Measurements from ENCODE around the gene MFAP5. TPM values are rescaled to one million over a fixed set of nuclear protein-coding genes. Genes with fewer than 3 reads are reported as not detected.

Gene MFAP5
- total and polyA plus RNA-seq, 10 of the 15 experiments (the other 5 are each of a cell fraction or from before 2014, with no cell fraction given) = 0.06 to 0.14 (median 0.12) TPM; not detected in 7

DNA sequence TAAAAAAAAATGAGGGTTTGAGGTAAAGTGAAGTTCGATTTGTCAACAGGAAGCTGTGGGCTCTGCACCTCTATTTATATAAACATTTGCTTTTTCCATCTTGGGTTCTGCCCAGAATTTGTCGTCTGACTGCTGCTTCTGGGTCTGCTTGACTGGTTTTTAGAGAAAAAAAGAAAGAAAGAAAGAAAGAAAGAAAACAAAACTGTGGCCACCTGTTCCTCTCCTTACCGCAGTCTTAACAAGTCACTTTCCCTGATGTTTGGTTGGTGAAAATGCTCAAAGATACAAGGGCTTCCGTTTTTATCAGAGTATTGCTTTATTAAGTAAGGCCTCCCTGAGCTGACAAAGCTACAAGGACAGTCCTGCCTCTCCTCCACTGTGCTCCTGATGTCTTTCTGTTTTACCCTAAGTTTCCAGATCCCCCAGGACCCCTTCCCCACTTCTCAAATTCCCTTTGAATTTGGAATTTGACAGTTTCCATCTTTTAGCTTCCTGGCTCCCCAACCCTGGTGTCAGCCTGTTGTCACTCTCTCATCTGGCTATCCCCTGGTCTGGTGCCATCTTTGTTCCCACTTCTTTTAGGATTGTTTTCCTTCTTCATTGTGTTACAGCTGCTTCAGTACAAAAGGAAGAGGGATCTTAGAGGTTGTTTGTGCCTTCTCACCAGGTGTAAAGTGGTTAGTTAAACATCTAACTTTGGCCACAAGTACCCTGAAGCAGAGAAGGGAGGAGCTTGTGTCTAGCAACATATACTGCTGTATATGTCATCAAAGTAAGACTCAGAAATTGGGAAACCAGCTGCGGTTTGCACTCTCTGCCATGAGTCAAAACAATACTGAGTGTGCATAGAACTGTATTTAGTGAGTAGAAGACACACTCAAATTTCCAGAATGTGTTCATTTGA lies 18.0 kb downstream of the MFAP5 start (continued):
- TF ChIP-seq, protein P1, sequence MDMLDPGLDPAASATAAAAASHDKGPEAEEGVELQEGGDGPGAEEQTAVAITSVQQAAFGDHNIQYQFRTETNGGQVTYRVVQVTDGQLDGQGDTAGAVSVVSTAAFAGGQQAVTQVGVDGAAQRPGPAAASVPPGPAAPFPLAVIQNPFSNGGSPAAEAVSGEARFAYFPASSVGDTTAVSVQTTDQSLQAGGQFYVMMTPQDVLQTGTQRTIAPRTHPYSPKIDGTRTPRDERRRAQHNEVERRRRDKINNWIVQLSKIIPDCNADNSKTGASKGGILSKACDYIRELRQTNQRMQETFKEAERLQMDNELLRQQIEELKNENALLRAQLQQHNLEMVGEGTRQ (IDR thresholded peaks at IDR 0.05; ENCODE audit: borderline replicate concordance, low read depth, low read length) = no peak
- TF ChIP-seq, protein P2, sequence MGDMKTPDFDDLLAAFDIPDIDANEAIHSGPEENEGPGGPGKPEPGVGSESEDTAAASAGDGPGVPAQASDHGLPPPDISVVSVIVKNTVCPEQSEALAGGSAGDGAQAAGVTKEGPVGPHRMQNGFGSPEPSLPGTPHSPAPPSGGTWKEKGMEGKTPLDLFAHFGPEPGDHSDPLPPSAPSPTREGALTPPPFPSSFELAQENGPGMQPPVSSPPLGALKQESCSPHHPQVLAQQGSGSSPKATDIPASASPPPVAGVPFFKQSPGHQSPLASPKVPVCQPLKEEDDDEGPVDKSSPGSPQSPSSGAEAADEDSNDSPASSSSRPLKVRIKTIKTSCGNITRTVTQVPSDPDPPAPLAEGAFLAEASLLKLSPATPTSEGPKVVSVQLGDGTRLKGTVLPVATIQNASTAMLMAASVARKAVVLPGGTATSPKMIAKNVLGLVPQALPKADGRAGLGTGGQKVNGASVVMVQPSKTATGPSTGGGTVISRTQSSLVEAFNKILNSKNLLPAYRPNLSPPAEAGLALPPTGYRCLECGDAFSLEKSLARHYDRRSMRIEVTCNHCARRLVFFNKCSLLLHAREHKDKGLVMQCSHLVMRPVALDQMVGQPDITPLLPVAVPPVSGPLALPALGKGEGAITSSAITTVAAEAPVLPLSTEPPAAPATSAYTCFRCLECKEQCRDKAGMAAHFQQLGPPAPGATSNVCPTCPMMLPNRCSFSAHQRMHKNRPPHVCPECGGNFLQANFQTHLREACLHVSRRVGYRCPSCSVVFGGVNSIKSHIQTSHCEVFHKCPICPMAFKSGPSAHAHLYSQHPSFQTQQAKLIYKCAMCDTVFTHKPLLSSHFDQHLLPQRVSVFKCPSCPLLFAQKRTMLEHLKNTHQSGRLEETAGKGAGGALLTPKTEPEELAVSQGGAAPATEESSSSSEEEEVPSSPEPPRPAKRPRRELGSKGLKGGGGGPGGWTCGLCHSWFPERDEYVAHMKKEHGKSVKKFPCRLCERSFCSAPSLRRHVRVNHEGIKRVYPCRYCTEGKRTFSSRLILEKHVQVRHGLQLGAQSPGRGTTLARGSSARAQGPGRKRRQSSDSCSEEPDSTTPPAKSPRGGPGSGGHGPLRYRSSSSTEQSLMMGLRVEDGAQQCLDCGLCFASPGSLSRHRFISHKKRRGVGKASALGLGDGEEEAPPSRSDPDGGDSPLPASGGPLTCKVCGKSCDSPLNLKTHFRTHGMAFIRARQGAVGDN (IDR thresholded peaks at IDR 0.05) = no peak
- TF ChIP-seq, protein P3, sequence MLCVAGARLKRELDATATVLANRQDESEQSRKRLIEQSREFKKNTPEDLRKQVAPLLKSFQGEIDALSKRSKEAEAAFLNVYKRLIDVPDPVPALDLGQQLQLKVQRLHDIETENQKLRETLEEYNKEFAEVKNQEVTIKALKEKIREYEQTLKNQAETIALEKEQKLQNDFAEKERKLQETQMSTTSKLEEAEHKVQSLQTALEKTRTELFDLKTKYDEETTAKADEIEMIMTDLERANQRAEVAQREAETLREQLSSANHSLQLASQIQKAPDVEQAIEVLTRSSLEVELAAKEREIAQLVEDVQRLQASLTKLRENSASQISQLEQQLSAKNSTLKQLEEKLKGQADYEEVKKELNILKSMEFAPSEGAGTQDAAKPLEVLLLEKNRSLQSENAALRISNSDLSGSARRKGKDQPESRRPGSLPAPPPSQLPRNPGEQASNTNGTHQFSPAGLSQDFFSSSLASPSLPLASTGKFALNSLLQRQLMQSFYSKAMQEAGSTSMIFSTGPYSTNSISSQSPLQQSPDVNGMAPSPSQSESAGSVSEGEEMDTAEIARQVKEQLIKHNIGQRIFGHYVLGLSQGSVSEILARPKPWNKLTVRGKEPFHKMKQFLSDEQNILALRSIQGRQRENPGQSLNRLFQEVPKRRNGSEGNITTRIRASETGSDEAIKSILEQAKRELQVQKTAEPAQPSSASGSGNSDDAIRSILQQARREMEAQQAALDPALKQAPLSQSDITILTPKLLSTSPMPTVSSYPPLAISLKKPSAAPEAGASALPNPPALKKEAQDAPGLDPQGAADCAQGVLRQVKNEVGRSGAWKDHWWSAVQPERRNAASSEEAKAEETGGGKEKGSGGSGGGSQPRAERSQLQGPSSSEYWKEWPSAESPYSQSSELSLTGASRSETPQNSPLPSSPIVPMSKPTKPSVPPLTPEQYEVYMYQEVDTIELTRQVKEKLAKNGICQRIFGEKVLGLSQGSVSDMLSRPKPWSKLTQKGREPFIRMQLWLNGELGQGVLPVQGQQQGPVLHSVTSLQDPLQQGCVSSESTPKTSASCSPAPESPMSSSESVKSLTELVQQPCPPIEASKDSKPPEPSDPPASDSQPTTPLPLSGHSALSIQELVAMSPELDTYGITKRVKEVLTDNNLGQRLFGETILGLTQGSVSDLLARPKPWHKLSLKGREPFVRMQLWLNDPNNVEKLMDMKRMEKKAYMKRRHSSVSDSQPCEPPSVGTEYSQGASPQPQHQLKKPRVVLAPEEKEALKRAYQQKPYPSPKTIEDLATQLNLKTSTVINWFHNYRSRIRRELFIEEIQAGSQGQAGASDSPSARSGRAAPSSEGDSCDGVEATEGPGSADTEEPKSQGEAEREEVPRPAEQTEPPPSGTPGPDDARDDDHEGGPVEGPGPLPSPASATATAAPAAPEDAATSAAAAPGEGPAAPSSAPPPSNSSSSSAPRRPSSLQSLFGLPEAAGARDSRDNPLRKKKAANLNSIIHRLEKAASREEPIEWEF (IDR thresholded peaks at IDR 0.05; ENCODE audit: insufficient replicate concordance, low read depth, low read length) = peak; percentile 94
- TF ChIP-seq BHLHE40 (IDR thresholded peaks at IDR 0.05; ENCODE audit: borderline replicate concordance in 1 of 2, low read depth in 2 of 2, low read length in 1 of 2) (peak; percentile 61 to 65), JUND (IDR thresholded peaks at IDR 0.05; ENCODE audit: low read depth, low read length) (peak; percentile 86; the same call in 1 of the 2 replicates), YBX1 (IDR thresholded peaks at IDR 0.05) (no peak; the same call in 1 of the 2 replicates), ZNF622 (IDR thresholded peaks at IDR 0.05) (no peak), ETV6 (conservative IDR thresholded peaks at IDR 0.05 in 1 of 2, IDR thresholded peaks at IDR 0.05 in 1 of 2; ENCODE audit: borderline replicate concordance in 1 of 2, low read depth in 1 of 2) (no peak), HCFC1 (IDR thresholded peaks at IDR 0.05; ENCODE audit: low read length) (no peak), KLF5 (IDR thresholded peaks at IDR 0.05; ENCODE audit: partially characterized antibody) (no peak), SREBF2 (IDR thresholded peaks at IDR 0.05; ENCODE audit: low read length) (no peak), MEF2A (IDR thresholded peaks at IDR 0.05; ENCODE audit: insufficient read depth, low read depth, low read length) (peak; percentile 88), RB1 (IDR thresholded peaks at IDR 0.05; ENCODE audit: borderline replicate concordance) (no peak; the same call in 1 of the 2 replicates), SRF (IDR thresholded peaks at IDR 0.05; ENCODE audit: low read depth in 2 of 2, low read length in 2 of 2) (0 out of 4 replicates have a peak, but pooled peaks of 1 of the 2 experiments have one; percentile 2), MXI1 (IDR thresholded peaks at IDR 0.05; ENCODE audit: low read depth, low read length) (no peak; the same call in 1 of the 2 replicates)
- TF ChIP-seq, protein P4, sequence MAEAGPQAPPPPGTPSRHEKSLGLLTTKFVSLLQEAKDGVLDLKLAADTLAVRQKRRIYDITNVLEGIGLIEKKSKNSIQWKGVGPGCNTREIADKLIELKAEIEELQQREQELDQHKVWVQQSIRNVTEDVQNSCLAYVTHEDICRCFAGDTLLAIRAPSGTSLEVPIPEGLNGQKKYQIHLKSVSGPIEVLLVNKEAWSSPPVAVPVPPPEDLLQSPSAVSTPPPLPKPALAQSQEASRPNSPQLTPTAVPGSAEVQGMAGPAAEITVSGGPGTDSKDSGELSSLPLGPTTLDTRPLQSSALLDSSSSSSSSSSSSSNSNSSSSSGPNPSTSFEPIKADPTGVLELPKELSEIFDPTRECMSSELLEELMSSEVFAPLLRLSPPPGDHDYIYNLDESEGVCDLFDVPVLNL (IDR thresholded peaks at IDR 0.05; ENCODE audit: low read depth, low read length) = no peak
